IMR-90 (cell line): Measurements from ENCODE around the gene PFKP. TPM values are rescaled to one million over a fixed set of nuclear protein-coding genes. Genes with fewer than 3 reads are reported as not detected.

Experiments used
- ATAC-seq: fragments of 200-7000 bp; cut with Tn5 transposase; 2 replicates; pipeline ENCODE4 v1.9.1; 2020; ENCODE audit warnings: low read depth, mild to moderate bottlenecking, moderate library complexity
- BruUV-seq: library from RNA; stranded (reverse); fragments of 400-500 nt; replicated peaks from 2 replicates; lab custom pipeline; 2021; lab: Mats Ljungman, UMichigan
- CTCF ChIA-PET: fragments of 300-600 bp; formaldehyde crosslinking; extraction: SDS; loops from one replicate; lab custom pipeline; 2021; ENCODE audit warnings: antibody characterized with exemption; lab: Yijun Ruan, JAX
- POLR2A ChIA-PET: fragments of 300-600 bp; sonication (Branson Sonifier 250); formaldehyde crosslinking; loops from one replicate; lab custom pipeline; 2022; ENCODE audit warnings: antibody characterized with exemption; ENCODE audit not compliant: unreplicated experiment; lab: Charles Lee
- DNase-seq: peaks from one replicate; pipeline ENCODE4 v3.0.0; 2013
- H2AFZ ChIP-seq: replicated peaks from 2 replicates; pipeline ENCODE3; 2013; ENCODE audit warnings: low read length, mild to moderate bottlenecking; ENCODE audit not compliant: poor library complexity
- H2AK5ac ChIP-seq: 2 replicates; pipeline ENCODE4 v1.6.1; 2013; ENCODE audit warnings: low read depth, low read length, inconsistent platforms
- H2AK9ac ChIP-seq: replicated peaks from 2 replicates; pipeline ENCODE3; 2013; ENCODE audit warnings: mild to moderate bottlenecking, low read depth, low read length, moderate library complexity; ENCODE audit not compliant: poor library complexity
- H2BK120ac ChIP-seq: 2 replicates; pipeline ENCODE4 v1.6.1; 2013; ENCODE audit warnings: low read depth, low read length, inconsistent platforms
- H2BK15ac ChIP-seq: 3 replicates; pipeline ENCODE4 v1.6.1; 2013; ENCODE audit warnings: low read depth, low read length, inconsistent platforms
- H2BK20ac ChIP-seq: 2 replicates; pipeline ENCODE4 v1.6.1; 2013; ENCODE audit warnings: low read depth, mild to moderate bottlenecking, inconsistent platforms, low read length, moderate library complexity
- H2BK5ac ChIP-seq: 2 replicates; pipeline ENCODE4 v1.6.1; 2013; ENCODE audit warnings: mild to moderate bottlenecking, low read depth, low read length, inconsistent platforms; ENCODE audit not compliant: poor library complexity, severe bottlenecking
- H3K14ac ChIP-seq: replicated peaks from 2 replicates; pipeline ENCODE4 v1.6.1; 2013; ENCODE audit warnings: low read depth, low read length, inconsistent platforms
- H3K18ac ChIP-seq: 2 replicates; pipeline ENCODE4 v1.6.1; 2013; ENCODE audit warnings: low read depth, low read length, control low read depth
- H3K23ac ChIP-seq: 2 replicates; pipeline ENCODE4 v1.6.1; 2013; ENCODE audit warnings: low read depth, low read length, inconsistent platforms
- H3K27ac ChIP-seq: 2 replicates; pipeline ENCODE4 v1.5.1; 2013; ENCODE audit warnings: mild to moderate bottlenecking, control low read depth, low read length; ENCODE audit not compliant: insufficient read depth
- H3K27me3 ChIP-seq: 2 replicates; pipeline ENCODE4 v1.6.1; 2013; ENCODE audit warnings: low read length; ENCODE audit not compliant: control insufficient read depth, insufficient read depth
- H3K36me3 ChIP-seq: 2 replicates; pipeline ENCODE4 v1.6.1; 2013; ENCODE audit warnings: low read length, mixed read lengths; ENCODE audit not compliant: control insufficient read depth, insufficient read depth
- H3K4ac ChIP-seq: 2 replicates; pipeline ENCODE4 v1.6.1; 2013; ENCODE audit warnings: low read depth, low read length, inconsistent platforms
- H3K4me1 ChIP-seq: 2 replicates; pipeline ENCODE4 v1.6.1; 2013; ENCODE audit warnings: low read length, mixed read lengths; ENCODE audit not compliant: control insufficient read depth, insufficient read depth
- H3K4me2 ChIP-seq: 2 replicates; pipeline ENCODE4 v1.6.1; 2013; ENCODE audit warnings: low read depth, mild to moderate bottlenecking, control low read depth, low read length, moderate library complexity
- H3K4me3 ChIP-seq: 2 replicates; pipeline ENCODE4 v1.5.1; 2013; ENCODE audit warnings: low read depth, mild to moderate bottlenecking, control low read depth, low read length, moderate library complexity; ENCODE audit not compliant: insufficient read depth
- H3K56ac ChIP-seq: 2 replicates; pipeline ENCODE4 v1.6.1; 2013; ENCODE audit warnings: low read length, inconsistent platforms; ENCODE audit not compliant: insufficient read depth; ENCODE audit errors: extremely low read depth
- H3K79me1 ChIP-seq, 2 experiments: 2 replicates each; pipeline ENCODE4 v1.6.1; 2013; ENCODE audit warnings: low read length in 2 of 2, inconsistent platforms in 1 of 2, low read depth in 1 of 2
- H3K9ac ChIP-seq: 2 replicates; pipeline ENCODE4 v1.6.1; 2013; ENCODE audit warnings: low read depth, low read length, control low read depth
- H3K9me1 ChIP-seq: 2 replicates; pipeline ENCODE4 v1.6.1; 2013; ENCODE audit warnings: low read length, inconsistent platforms; ENCODE audit not compliant: insufficient read depth
- H3K9me3 ChIP-seq: 2 replicates; pipeline ENCODE4 v1.6.1; 2013; ENCODE audit warnings: low read length; ENCODE audit not compliant: control insufficient read depth, insufficient read depth
- H4K20me1 ChIP-seq: 2 replicates; pipeline ENCODE4 v1.6.1; 2013; ENCODE audit warnings: low read length, inconsistent platforms; ENCODE audit not compliant: insufficient read depth
- H4K5ac ChIP-seq: 2 replicates; pipeline ENCODE4 v1.6.1; 2013; ENCODE audit warnings: mild to moderate bottlenecking, low read depth, low read length, control low read depth
- H4K8ac ChIP-seq, 2 experiments: 2 replicates each; pipeline ENCODE4 v1.6.1; 2013; ENCODE audit warnings: low read depth in 2 of 2, low read length in 2 of 2, control low read depth in 1 of 2, inconsistent platforms in 1 of 2
- H4K91ac ChIP-seq: 2 replicates; pipeline ENCODE4 v1.6.1; 2013; ENCODE audit warnings: low read depth, low read length, inconsistent platforms; ENCODE audit not compliant: insufficient read depth
- BHLHE40 ChIP-seq: fragments of 150-350 bp; IDR thresholded peaks from 2 replicates; pipeline ENCODE4 v1.6.1; 2016; ENCODE audit warnings: mild to moderate bottlenecking, low read depth, low read length
- CEBPB ChIP-seq: IDR thresholded peaks from 2 replicates; pipeline ENCODE4 v1.6.1; 2012; ENCODE audit warnings: low read depth, low read length, improper control_type of control experiment
- CHD1 ChIP-seq: IDR thresholded peaks from 2 replicates; pipeline ENCODE4 v1.6.1; 2012; ENCODE audit warnings: low read depth, low read length, improper control_type of control experiment
- NFE2L2 ChIP-seq: fragments of 150-350 bp; IDR thresholded peaks from 2 replicates; pipeline ENCODE4 v1.6.1; 2016; ENCODE audit warnings: low read depth, mild to moderate bottlenecking, low read length
- RAD21 ChIP-seq: IDR thresholded peaks from 2 replicates; pipeline ENCODE4 v1.6.1; 2012; ENCODE audit warnings: low read length, improper control_type of control experiment
- RFX5 ChIP-seq: IDR thresholded peaks from 2 replicates; pipeline ENCODE4 v1.8.0; 2012; ENCODE audit warnings: low read depth, mild to moderate bottlenecking, low read length, moderate library complexity
- WGBS, 2 experiments: methylation state at CpG; one replicate each; pipeline versions ENCODE4 v1.1.5 to v1.1.7; 2013; ENCODE audit warnings: missing lambda C conversion rate in 2 of 2; ENCODE audit not compliant: insufficient read length in 1 of 2; ENCODE audit errors: extremely low coverage in 2 of 2; 5-methylcytosine and 5-hydroxymethylcytosine counted together
- dilution Hi-C: fragments of 300-500 bp; cut with HindIII; formaldehyde crosslinking; loops from one replicate; pipeline ENCODE4 v1.14.3; 2018; ENCODE audit warnings: low sequenced_read_pairs; ENCODE audit not compliant: unreplicated experiment
- in situ Hi-C: fragments of 300-500 bp; cut with MboI; formaldehyde crosslinking; loops from 3 replicates; pipeline ENCODE4 v1.14.3; 2019; ENCODE audit warnings: low sequenced_read_pairs, inconsistent platforms, mixed read lengths
- intact Hi-C: fragments of 100-400 bp; cut with micrococcal nuclease; formaldehyde crosslinking; loops from 2 replicates; pipeline ENCODE4 v1.10.0; 2022
- polyA plus RNA-seq, 3 experiments: library from polyadenylated mRNA; depleted of rRNA; stranded (reverse); fragments of >200 nt; gene quantifications; 2 replicates each; pipeline ENCODE4 v1.2.3, GENCODE V29; 2012; ENCODE audit warnings: low replicate concordance in 1 of 3
- total RNA-seq: library from RNA; depleted of rRNA; stranded (reverse); fragments of >200 nt; gene quantifications from 2 replicates; pipeline ENCODE4 v1.2.3, GENCODE V29; 2012

Gene PFKP
- total and polyA plus RNA-seq, 2 of the 4 experiments (the other 2 are of a cell fraction), result 223 to 294 TPM

DNA sequence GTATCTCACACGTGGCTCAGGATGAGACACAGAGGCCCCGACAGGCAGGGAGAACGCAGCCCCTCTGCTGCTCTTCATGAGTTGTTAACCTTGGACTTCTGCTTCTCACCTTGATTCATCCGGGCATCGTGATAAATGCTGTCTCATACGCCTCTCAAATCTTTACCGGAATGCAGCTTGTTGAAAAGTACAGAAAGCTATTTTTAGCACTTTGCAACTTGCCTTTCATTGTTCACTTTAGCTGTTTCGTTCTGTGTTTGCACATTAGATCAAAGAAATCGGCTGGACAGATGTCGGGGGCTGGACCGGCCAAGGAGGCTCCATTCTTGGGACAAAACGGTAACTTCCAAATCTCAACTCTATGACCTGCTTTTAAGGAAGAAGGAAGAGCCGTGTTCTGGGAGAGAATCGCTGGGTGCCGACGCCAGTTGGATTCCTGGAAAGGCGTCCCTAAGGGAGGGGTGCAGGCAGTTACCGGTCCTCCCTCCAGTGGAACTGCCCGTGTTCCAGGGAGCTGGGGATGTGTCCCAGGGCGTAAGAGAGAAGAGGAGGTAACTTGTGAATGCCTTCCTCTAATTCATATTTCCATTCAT lies 49.3 kb downstream of the PFKP start:
- Histone ChIP-seq H3K4me3 (no peak overlapping the region), H2BK15ac (no peak overlapping the region), H2BK20ac (no peak overlapping the region), H4K20me1 (peaks cover 14% of the 10 kb centered on the region; the same call in 1 of the 2 replicates), H3K18ac (no peak overlapping the region), H3K9ac (no peak overlapping the region), H3K4me1 (no peaks in the 10 kb centered on the region), H3K27ac (no peak overlapping the region), H2BK5ac (no peak overlapping the region), H2AFZ (no peak overlapping the region), H3K4ac (no peak overlapping the region), H4K8ac (no peak overlapping the region), H4K91ac (no peak overlapping the region), H4K5ac (no peak overlapping the region), H3K79me1 (peaks cover 45 to 47% of the 10 kb centered on the region in 2 experiments), H3K36me3 (peaks cover 78% of the 10 kb centered on the region), H2AK9ac (no peak overlapping the region), H3K23ac (no peak overlapping the region), H2AK5ac (no peak overlapping the region), H3K14ac (no peak overlapping the region), H3K56ac (no peak overlapping the region), H3K4me2 (no peak overlapping the region), H3K27me3 (no peaks in the 10 kb centered on the region), H2BK120ac (no peak overlapping the region), H3K9me1 (peaks cover 3% of the 10 kb centered on the region; the same call in 1 of the 2 replicates), H3K9me3 (no peaks in the 10 kb centered on the region)
- BruUV-seq, result no TSS peak
- DNase-seq, result no peak
- ChIA-PET CTCF (no interaction called here), POLR2A (no interaction called here)
- intact Hi-C loops, result no loop called here
- 70% methylated on average over 8 of the region's 20 CpGs; no CpG with 5 or more reads in 1 of the 2 experiments for WGBS, 2 experiments
- in situ Hi-C loops, result no loop called here
- ATAC-seq, result no peak
- no peak for TF ChIP-seq RAD21
- TF ChIP-seq BHLHE40, result no peak
- TF ChIP-seq NFE2L2, result no peak
- no peak for TF ChIP-seq CEBPB
- no peak for TF ChIP-seq CHD1
- no peak for TF ChIP-seq RFX5
- dilution Hi-C loops, result no loop called here
